WERI-Rb-1 (cell line): ENCODE results near the gene ARHGEF2.

Experiments used
- DNase-seq: peaks from one replicate; pipeline ENCODE4 v3.0.0-alpha.2; 2020
- H3K27ac ChIP-seq: fragments of 250-450 bp; sonication (Bioruptor Pico); 2 replicates; pipeline ENCODE4 v1.5.1; 2020; ENCODE audit warnings: mild to moderate bottlenecking, moderate library complexity
- H3K27me3 ChIP-seq: fragments of 250-450 bp; sonication (Bioruptor Pico); 2 replicates; pipeline ENCODE4 v1.5.1; 2021; ENCODE audit warnings: mild to moderate bottlenecking, low read depth, moderate library complexity; ENCODE audit not compliant: insufficient read depth, severe bottlenecking
- H3K36me3 ChIP-seq: fragments of 250-450 bp; sonication (Bioruptor Pico); 2 replicates; pipeline ENCODE4 v1.5.1; 2020; ENCODE audit warnings: mild to moderate bottlenecking, moderate library complexity
- H3K4me3 ChIP-seq: 2 replicates; pipeline ENCODE4 v1.5.1; 2011; ENCODE audit warnings: low read depth, mild to moderate bottlenecking, control low read depth, low read length
- H3K9me3 ChIP-seq: fragments of 250-450 bp; sonication (Bioruptor Pico); 2 replicates; pipeline ENCODE4 v1.5.1; 2021; ENCODE audit warnings: mild to moderate bottlenecking, moderate library complexity; ENCODE audit not compliant: severe bottlenecking
- TF ChIP-seq, protein P1 (sequence below): IDR thresholded peaks from 2 replicates; pipeline ENCODE4 v1.5.1; 2011; ENCODE audit warnings: low read depth, mild to moderate bottlenecking, control low read depth, inconsistent platforms, low read length

ARHGEF2 gene

DNA sequence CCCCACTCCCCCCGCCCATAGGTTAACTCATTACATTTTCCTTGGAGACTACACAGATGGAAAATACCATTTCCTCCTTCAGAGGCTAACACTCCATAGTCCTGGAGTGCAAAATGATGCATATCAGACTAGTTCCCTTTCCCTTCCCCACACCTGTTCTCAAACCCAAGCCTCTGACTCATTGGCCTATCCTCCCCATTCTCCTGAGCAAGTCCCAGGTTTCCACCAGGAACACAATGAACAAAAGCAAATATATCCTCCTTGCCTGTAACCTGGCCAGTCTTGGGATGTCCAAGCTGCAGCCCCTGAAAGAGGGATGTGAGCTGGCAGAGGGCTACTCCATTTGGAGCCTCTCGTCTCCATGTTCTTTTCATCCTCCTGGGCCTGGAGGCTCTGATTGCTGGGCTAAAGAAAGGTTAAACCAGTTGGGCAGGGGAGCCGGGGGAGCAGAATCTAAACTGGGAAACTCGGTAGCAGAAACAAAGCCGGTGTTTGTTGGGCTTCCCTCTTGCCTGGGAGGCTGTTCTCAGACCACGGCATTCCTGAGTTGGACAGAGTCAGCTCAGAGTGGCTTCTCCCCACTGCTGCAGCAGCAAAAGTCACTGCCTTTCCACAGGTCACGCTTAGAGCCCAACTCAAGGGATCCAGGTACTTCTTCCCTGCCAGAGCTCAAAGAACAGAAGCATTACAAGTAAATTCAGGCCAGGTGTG, 28.5 kb upstream of the ARHGEF2 start:
- Histone ChIP-seq H3K9me3 (no peaks in the 10 kb centered on the region), H3K27me3 (no peaks in the 10 kb centered on the region), H3K27ac (no peak overlapping the region), H3K36me3 (peaks cover 47% of the 10 kb centered on the region), H3K4me3 (no peak overlapping the region)
- DNase-seq = no peak
- TF ChIP-seq, protein P1, sequence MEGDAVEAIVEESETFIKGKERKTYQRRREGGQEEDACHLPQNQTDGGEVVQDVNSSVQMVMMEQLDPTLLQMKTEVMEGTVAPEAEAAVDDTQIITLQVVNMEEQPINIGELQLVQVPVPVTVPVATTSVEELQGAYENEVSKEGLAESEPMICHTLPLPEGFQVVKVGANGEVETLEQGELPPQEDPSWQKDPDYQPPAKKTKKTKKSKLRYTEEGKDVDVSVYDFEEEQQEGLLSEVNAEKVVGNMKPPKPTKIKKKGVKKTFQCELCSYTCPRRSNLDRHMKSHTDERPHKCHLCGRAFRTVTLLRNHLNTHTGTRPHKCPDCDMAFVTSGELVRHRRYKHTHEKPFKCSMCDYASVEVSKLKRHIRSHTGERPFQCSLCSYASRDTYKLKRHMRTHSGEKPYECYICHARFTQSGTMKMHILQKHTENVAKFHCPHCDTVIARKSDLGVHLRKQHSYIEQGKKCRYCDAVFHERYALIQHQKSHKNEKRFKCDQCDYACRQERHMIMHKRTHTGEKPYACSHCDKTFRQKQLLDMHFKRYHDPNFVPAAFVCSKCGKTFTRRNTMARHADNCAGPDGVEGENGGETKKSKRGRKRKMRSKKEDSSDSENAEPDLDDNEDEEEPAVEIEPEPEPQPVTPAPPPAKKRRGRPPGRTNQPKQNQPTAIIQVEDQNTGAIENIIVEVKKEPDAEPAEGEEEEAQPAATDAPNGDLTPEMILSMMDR = no peak

DNA sequence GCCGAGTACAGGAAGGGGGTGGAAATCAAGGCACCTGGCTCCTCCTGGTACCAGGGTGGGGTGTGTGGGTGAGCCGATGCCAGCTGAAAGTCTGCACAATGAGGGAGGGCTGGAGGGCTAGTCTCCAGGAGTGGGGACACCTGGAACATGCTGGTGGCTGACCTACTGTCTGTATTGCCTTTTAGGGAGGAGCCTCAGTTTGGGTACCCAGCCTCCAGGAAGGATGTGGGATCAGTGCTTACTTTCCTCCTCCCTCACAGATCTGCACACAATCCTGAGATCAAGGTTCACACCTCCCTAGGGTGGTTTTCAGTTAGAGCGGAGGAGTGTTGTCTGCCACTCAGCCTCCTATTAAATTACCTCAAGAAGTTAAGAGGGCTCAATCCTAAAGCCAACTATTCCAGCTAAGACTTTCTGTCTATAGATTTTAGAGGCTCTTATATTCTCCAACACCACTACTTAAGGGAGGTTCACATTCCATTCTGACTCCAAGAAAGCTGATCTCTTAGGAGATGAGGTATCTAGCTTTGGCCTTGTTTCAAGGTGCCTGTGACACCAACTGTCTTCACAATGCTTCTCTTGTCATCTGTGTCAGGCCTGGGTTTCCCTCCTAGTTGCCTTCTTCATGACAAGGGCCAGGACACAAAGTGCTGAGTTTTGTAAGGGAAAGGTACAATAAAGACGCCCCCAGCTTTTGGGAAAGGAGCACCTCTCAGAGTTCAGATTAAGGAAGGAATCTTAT, 26.7 kb upstream of the ARHGEF2 start:
- Histone ChIP-seq H3K36me3 (peaks cover 29% of the 10 kb centered on the region), H3K27ac (no peak overlapping the region), H3K4me3 (no peak overlapping the region), H3K9me3 (no peaks in the 10 kb centered on the region), H3K27me3 (no peaks in the 10 kb centered on the region)
- TF ChIP-seq, protein P1 = no peak
- DNase-seq = peak; percentile 36

DNA sequence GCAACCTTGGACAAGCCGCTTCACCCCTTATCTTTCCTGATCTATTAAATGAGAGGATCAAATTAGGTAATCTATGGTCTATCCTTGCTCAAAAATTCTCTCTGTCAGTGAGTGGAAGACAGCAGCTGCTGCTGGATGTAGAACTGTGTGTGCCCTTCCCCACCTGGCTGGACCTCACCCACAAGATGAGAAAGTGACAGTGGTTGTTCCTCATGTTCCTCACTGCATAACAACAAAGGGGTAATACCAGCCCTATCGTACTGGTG, 25.5 kb upstream of the ARHGEF2 start:
- no peak overlapping the region for H3K27ac ChIP-seq
- no peaks in the 10 kb centered on the region for H3K9me3 ChIP-seq
- TF ChIP-seq, protein P1 = no peak
- no peak for DNase-seq
- peaks cover 17% of the 10 kb centered on the region for H3K36me3 ChIP-seq
- H3K4me3 ChIP-seq = no peak overlapping the region
- H3K27me3 ChIP-seq = no peaks in the 10 kb centered on the region

DNA sequence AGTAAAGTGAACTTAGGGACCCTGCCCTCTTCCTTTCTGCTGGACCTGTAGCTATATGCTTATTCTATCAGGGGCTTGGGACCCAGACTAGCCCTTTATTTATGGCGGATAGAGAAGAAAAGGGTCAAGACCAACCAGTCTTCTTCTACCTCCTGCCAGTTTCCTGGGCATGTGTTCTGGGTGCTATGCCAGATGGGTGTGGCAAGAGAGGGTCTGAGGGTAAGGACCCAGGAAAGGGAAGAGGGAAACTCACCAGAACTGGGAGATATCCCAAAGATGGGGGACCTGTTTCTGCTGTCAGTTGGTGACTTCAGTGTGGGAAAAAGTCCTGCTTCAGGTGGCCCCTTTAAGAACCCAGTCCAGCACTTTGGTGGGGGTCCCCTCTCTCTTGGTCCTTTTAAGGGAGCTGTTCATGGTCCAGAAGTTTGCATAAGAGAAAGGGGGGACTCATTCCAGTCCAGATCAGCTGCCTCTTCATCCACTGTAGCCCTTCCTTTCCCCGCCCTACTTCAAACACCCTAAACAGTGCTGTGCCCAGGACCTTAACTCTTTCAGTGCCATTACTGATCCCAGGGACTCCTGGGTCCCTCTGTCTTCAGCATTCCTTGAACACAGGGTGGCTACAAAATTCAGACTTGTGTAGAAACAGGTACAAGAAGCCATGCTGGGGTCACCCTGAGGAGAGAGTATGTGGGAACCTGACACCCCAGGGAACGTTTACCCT, 24.0 kb upstream of the ARHGEF2 start:
- no peak overlapping the region for H3K27ac ChIP-seq
- no peak overlapping the region for H3K4me3 ChIP-seq
- DNase-seq = no peak
- no peaks in the 10 kb centered on the region for H3K27me3 ChIP-seq
- TF ChIP-seq, protein P1 = no peak
- no peaks in the 10 kb centered on the region for H3K9me3 ChIP-seq
- H3K36me3 ChIP-seq = peaks cover 7% of the 10 kb centered on the region

DNA sequence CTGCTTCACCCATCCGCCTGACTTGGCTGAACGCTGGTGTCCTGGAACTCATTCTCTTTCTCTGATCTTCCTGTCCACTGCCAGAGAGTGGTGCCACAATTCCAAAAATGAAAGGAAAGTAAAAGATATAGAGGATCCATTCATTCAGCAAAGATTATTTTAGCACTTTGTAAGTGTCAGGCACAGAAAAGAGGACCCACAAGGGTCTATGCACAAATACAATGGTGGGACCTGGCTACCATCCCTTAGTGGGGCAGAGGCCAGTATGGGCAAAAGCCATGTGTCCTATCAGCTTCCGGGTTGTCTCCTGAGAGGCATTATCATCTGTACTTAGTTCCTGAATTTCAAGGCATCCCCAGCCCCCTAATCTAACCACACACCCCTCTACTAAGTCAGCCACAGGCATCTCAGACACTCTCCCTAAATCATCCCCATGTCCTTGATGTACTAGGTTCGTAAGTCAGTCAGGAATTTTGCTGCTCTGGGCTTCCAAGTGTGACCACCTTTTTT, 23.4 kb upstream of the ARHGEF2 start:
- Histone ChIP-seq H3K27me3 (no peaks in the 10 kb centered on the region), H3K27ac (no peak overlapping the region), H3K36me3 (peaks cover 1% of the 10 kb centered on the region), H3K4me3 (no peak overlapping the region), H3K9me3 (no peaks in the 10 kb centered on the region)
- no peak for DNase-seq
- TF ChIP-seq, protein P1 = no peak
